ENCODE measurements around the gene CDH6.
"Not testable (repeated sequence)": the region's sequence is repeated elsewhere in the genome, so short reads cannot be mapped to it uniquely, and the experiment has no call there.

The CDH6 gene

DNA sequence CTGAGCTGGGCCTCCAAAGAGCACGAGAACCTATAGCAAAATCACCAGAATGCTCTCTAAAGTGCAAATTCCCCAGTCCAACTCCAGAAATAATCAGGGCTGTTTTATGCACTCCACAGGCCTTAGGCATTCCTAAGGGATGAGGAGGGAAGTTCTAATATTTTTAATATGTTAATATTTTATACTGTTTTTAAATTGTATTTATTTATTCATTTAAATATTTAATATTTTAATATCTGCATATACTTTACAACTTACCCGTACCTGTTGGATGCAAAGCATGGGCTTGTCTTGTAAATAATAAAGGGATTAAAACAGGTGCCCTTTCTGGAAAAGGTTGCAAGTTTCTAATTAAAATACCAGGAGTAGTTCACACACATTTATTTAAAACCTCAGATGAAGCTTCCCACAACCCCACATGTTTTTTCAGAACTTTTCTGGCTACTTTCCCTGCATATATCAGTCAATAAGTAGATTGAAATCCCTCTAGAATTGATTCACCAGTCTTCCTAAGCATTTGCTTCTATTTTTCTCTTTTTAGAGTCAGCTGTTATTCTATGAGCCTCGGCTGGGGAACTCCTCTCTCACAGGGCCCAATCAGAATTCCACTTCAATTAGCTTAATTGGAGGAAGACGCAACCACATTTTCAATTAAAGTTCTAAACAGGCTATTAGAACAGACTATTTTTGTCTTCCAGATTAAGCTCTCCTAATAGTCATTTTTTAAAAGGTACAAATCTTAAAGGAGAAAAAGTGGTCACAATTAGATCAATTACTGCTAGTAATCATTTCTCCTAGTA lies 140.8 kb downstream of the CDH6 start:
- no peak for DNase-seq

DNA sequence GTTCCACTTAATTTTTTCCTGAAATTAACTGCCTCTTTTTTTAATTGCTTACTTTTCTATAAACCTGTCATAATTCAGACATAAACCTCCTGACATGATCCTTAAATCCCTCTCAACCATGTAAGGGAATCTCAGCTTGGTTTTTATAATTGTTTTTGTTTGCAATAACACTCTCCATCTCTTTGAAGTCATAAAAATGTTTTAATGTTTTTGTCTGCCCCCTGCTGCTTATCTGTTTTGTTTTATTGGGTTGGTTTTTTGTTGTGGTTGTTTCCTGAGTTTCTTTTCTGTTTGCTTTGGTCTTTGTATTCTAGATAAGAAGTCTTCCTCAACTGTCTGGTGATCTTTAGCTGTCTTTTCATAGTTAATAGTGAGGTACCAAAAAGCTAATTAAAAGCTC lies 142.0 kb downstream of the CDH6 start:
- no peak for DNase-seq

DNA sequence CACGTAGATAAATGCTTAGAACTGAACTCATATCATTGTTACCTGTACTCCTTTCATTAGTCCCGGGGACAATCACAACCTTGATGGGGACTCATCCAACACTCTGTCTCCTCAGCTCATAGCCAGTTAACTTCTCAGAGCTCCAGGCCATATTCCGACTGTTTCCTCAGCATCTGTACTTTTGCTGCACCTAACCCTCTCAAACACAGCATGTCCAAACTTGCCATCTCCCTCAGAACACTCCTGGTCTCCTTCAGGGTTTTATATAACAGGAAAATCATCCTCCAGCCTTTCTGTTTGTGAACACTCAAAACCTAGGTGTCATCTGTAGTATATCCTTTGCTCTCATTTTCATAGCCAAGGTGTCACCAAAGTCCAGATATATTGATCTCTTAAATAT lies 150.5 kb downstream of the CDH6 start:
- no peak for DNase-seq

DNA sequence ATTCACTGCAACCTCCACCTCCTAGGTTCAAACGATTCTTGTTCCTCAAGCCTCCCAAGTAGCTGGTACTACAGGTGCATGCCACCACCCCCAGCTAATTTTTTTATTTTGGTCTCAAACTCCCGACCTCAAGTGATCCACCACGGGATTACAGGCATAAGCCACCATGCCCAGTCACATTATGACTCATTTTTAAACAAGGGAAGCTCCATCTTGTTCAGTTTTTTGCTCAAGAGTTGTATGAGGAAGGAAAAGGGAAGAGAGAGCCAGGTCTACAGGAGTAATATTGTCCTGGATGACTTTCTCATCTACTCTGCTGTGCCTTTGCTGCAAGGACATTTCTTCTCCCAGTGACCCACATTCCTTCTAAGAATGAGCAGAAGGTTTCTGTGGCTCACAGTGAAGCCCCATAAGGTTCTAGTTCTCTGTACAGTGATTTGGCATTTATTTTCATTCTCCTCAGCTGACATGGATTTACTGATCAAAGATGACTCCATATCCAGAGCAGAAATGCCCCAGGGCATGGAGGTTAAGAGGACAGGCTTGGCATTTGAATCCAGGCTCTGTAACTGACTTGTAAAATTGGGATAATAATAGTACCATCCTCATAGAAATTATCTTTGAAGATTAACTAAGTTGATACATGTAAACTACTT lies 153.5 kb downstream of the CDH6 start:
- peak; percentile 13 for DNase-seq

GRCh38 chr5:31347552-31347905 lies 154.0 kb downstream of the CDH6 start:
- DNase-seq, result no peak

DNA sequence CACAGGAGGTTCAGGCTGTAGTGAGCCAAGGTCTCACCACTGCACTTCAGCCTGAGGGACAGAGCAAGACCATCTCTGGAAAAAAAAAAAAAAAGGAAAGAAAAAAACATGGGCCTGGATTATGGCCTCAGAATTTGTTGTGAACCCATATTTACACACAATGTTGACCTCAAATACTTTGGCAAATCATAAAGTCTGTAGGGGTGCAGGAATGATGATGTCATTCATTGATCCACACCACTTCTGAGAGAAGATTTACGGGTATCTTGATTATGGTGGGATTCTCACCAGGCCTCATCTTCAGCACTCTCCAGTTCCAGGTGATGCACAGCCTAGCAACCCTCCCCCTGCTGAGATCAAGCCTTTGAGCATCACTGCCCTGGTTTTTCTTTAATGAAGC lies 156.9 kb downstream of the CDH6 start:
- DNase-seq, result no peak

DNA sequence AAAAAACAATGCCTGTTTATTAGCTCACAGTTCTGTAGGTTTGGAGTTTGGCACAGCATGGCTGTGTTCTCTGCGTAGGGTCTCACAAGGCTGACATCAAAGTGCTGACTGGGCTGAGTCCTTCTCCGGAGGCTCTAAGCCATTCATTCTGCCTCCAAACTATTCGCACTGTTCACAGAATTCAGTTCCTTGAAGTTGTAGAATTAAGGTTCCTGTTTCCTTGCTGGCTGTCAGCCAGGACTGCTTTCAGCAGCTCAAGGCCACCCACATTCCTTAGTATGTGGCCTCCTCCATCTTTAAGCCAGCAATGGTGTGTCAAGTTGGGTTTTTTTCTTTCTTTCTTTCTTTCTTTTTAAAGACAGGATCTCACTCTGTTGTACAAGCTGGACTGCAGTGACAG lies 161.9 kb downstream of the CDH6 start:
- no peak for DNase-seq

DNA sequence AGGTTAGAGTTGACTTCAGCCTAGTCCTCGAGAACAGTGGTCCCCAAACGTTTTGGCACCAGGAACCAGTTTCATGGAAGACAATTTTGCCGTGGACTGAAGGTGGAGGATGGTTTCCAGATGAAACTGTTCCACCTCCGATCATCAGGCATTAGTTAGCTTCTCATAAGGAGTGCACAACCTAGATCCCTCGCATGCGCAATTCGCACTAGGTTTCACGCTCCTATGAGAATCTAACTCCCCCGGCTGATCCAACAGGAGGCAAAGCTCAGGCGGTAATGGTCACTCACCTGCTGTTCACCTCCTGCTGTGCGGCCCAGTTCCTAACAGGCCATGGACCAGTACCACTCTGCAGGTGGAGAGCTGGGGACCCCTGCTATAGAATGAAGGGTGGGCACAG lies 163.6 kb downstream of the CDH6 start:
- DNase-seq, result no peak

DNA sequence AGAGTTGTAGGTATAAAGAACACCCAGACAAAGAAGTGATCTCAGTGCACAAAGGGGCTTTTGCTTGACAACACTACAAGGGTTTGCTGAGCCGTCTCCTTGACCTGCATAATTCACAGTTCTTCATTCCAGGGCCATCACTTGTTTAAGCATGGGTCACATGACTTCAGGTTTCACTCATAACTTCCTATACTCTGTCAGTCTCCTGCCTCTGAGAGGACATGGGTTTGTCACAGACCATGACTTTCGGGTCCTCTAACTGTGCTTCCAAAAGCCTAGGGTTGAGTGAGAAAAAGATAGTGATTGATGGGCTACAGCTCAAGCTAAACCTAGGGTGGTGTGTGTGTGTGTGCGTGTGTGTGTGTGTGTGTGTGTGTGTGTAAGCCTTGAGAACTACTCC lies 166.4 kb downstream of the CDH6 start:
- no peak for DNase-seq

GRCh38 chr5:31361234-31361633 lies 167.7 kb downstream of the CDH6 start:
- DNase-seq, result no peak

- DNase-seq, result not testable (repeated sequence)
These were observed 168.4 kb downstream of the CDH6 start for GRCh38 chr5:31361704-31362528.

GRCh38 chr5:31362529-31362900 lies 169.0 kb downstream of the CDH6 start:
- no peak for DNase-seq

- no peak for DNase-seq
These were observed 169.6 kb downstream of the CDH6 start for GRCh38 chr5:31362931-31363568.

DNA sequence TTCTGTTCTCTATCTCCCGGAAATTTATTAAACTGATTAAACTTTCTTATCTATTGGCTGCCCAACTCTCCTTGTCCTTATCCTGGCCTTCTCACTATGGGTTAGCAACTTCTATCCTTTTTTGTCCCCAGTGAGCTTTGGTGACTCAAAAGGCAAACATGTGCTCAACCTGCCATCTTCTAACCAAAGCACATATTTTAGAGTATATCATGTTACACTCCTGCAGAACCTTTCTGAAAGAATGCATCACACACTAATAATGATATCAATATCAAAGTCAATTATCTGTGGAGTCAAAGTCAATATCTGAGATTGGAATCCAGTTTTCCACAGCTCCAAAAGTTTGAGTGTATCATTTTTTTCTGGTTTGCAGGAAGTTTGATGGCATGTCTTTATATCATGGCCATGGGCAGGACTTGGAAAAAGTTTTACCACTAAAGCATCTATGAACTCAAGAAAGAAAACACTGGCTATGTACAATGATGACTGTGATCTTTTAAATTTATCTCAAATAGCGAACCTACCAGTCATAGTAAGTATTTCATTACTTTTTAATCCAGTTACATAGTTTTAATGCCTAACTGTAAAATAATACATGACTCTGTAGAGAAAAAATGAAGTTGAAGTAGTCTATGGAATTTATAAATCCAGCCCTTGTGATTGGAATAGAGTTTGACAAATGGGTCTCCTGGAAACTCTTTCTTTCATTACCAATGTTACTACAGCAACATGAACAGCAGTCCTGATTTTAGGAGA lies 171.6 kb downstream of the CDH6 start:
- no peak for DNase-seq

DNA sequence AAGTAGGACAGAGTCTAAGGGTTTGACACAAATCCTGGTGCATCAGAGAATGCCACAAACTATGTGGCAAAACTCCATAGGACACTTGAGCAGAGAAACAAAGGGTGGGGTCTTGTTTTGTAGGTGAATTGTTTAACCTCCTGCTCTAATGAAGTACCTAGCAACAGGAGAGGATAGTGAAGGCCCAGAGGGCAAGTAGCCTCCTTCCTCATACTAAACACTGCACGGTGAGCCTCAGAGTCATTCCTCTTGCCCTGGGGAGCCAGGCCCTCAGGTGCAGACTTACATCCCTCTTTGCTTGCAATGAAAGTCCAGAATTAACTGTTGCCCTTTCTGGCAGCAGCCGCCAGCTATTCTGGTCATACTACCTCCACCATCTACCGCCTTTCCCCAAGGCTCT lies 172.3 kb downstream of the CDH6 start:
- DNase-seq, result no peak

- no peak for DNase-seq
These were observed 173.5 kb downstream of the CDH6 start for GRCh38 chr5:31366941-31367340.

DNA sequence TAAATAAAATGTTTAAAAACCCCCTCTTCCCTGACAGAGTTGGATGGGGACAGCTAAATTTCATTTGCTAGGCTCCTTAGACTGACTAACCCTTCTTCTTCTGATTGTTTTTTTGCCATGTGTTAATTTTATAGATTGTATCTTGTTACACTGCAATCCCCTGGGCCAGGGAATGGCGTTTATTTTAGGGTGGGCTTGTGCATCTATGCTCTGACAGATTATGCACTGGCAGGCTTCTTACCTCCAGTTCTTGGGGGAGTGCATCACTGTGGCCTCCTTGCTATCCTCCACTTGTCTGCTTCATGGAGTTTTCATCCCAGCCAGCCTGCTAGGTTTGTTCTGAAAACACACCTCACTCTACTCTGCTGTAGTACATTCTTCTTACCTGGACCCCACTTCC lies 178.6 kb downstream of the CDH6 start:
- DNase-seq, result no peak

DNA sequence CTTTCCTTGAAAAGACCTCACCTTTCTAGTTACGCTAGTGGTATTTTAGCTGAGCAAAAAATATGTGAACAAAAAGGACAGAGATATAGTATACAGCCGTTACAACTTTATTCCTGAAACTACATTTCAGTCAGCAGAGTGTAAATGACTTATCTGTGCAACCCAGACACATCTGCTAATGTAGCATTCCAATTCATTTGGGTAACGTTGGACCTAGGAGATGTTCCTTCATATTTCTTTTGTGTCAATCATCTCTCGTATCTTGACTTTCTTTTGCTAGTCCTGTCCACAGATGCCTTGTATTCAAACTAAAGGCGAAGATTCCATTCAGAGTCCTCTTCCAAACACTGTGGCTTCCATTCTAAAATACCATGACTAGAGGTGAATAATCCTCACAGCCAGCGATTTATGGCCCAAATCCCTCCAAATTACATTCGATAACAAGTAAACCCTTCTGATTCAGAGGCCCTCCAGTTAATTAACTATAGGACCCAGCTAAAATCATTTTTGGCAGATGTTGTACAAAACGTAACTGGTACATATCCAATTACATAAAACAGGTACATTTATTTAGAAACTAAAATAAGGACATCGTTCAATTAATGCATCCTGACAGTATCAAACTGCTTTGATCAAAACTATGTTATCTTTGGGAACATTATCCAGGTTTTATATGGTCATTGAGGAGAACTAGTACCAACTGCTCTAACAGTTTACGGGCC lies 182.7 kb downstream of the CDH6 start:
- DNase-seq, result no peak

- DNase-seq, result no peak
These were observed 183.9 kb downstream of the CDH6 start for GRCh38 chr5:31377274-31377946.

DNA sequence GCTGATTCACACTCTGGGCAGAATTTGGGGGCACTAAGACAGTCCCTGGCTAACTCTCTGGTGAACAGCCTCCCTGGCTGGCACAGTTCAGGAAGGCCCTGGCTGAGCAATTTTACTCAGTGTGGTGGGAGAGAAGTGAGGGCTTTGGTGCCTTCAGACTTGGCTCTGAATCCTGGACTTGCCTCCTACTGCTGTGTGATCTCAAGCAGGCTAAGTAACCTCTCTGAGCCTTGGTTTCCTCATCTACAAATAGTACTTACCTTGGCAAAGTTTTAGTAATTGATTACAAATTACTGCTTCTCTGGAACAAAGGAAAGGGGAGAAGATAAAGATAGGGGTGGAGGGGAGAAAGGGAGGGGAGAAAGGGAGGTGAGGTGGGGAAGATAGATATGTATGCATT lies 184.7 kb downstream of the CDH6 start:
- DNase-seq, result no peak
